Peyer's patch (tissue), 4 donors: ENCODE measurements around the gene DST. TPM values are rescaled to one million over a fixed set of nuclear protein-coding genes. Genes with fewer than 3 reads are reported as not detected.

Source experiments
- DNase-seq, 3 donors: peaks; one replicate each; pipeline ENCODE4 v3.0.0-alpha.2; 2017 to 2019
- H3K27ac ChIP-seq, 4 donors: fragments of 200-600 bp; sonication (generic); one replicate each; pipeline ENCODE4 v1.5.1; 2016 to 2019
- H3K27me3 ChIP-seq, 2 donors: fragments of 200-600 bp; sonication (generic); one replicate each; pipeline ENCODE4 v1.5.1; 2019
- H3K36me3 ChIP-seq, 3 donors: fragments of 200-600 bp; sonication (generic); one replicate each; pipeline ENCODE4 v1.5.1; 2016 to 2019
- H3K4me1 ChIP-seq, 4 donors: fragments of 200-600 bp; sonication (generic); one replicate each; pipeline ENCODE4 v1.5.1; 2016 to 2019
- H3K4me3 ChIP-seq, 4 donors: fragments of 200-600 bp; sonication (generic); 1 replicate in 3 of 4; 2 replicates in 1 of 4; pipeline ENCODE4 v1.5.1; 2016 to 2019; ENCODE audit warnings: mild to moderate bottlenecking in 1 of 4
- H3K9me3 ChIP-seq, 4 donors: fragments of 200-600 bp; sonication (generic); one replicate each; pipeline ENCODE4 v1.5.1; 2016 to 2019; ENCODE audit warnings: mild to moderate bottlenecking in 1 of 4
- CTCF ChIP-seq, 6 experiments: fragments of 450-650 bp in 4 of 6; fragments of 200-600 bp in 2 of 6; sonication (generic) in 1 of 6; IDR thresholded peaks; one replicate each; pipeline ENCODE4 v1.5.1; 2017 to 2019; ENCODE audit warnings: antibody characterized with exemption in 6 of 6, mild to moderate bottlenecking in 3 of 6, moderate library complexity in 1 of 6
- POLR2A ChIP-seq, 2 donors: fragments of 450-650 bp; IDR thresholded peaks; one replicate each; pipeline ENCODE4 v1.5.1; 2017; ENCODE audit warnings: antibody characterized with exemption in 2 of 2, mild to moderate bottlenecking in 2 of 2, moderate library complexity in 2 of 2
- total RNA-seq, 4 donors: library from RNA; depleted of rRNA; stranded (reverse); fragments of >200 nt; gene quantifications; one replicate each; pipeline ENCODE4 v1.1.0, GENCODE V29; 2016

DST gene
- total RNA-seq, 4 donors from 2014 or later = 243 to 320 (median 285) TPM

- H3K9me3 ChIP-seq = no peaks in the 10 kb centered on the region
- no peaks in the 10 kb centered on the region for H3K4me1 ChIP-seq
- H3K36me3 ChIP-seq = peaks cover 0 to 33% (median 0%) of the 10 kb centered on the region in 3 donors
- H3K27me3 ChIP-seq = no peaks in the 10 kb centered on the region
- H3K27ac ChIP-seq = no peak overlapping the region
- no peak for DNase-seq
- no peak overlapping the region for H3K4me3 ChIP-seq
- TF ChIP-seq CTCF (IDR thresholded peaks at IDR 0.05) (no peak), POLR2A (IDR thresholded peaks at IDR 0.05) (no peak)
Measured at GRCh38 chr6:56613247-56613851, 29.3 kb downstream of the DST start.

GRCh38 chr6:56608332-56608731, 34.4 kb downstream of the DST start:
- H3K27me3 ChIP-seq = no peaks in the 10 kb centered on the region
- no peak for TF ChIP-seq CTCF (IDR thresholded peaks at IDR 0.05)
- no peak for TF ChIP-seq POLR2A (IDR thresholded peaks at IDR 0.05)
- H3K4me1 ChIP-seq = no peaks in the 10 kb centered on the region
- no peak overlapping the region for H3K4me3 ChIP-seq
- peaks cover 0 to 16% (median 0%) of the 10 kb centered on the region in 3 donors for H3K36me3 ChIP-seq
- DNase-seq = no peak
- H3K9me3 ChIP-seq = no peaks in the 10 kb centered on the region
- no peak overlapping the region for H3K27ac ChIP-seq

- Histone ChIP-seq H3K4me1 (no peaks in the 10 kb centered on the region), H3K4me3 (no peak overlapping the region), H3K27me3 (no peaks in the 10 kb centered on the region), H3K36me3 (peaks cover 0 to 18% (median 0%) of the 10 kb centered on the region in 3 donors), H3K27ac (no peak overlapping the region), H3K9me3 (no peaks in the 10 kb centered on the region)
- TF ChIP-seq POLR2A (IDR thresholded peaks at IDR 0.05) (no peak), CTCF (IDR thresholded peaks at IDR 0.05) (no peak)
- no peak for DNase-seq
Measured at GRCh38 chr6:56607111-56607752, 35.5 kb downstream of the DST start.

GRCh38 chr6:56605435-56605834, 37.3 kb downstream of the DST start:
- no peak overlapping the region for H3K27ac ChIP-seq
- H3K36me3 ChIP-seq = peaks cover 0 to 30% (median 0%) of the 10 kb centered on the region in 3 donors
- DNase-seq = no peak
- TF ChIP-seq CTCF (IDR thresholded peaks at IDR 0.05) (no peak), POLR2A (IDR thresholded peaks at IDR 0.05) (no peak)
- no peak overlapping the region for H3K4me3 ChIP-seq
- no peaks in the 10 kb centered on the region for H3K4me1 ChIP-seq
- no peaks in the 10 kb centered on the region for H3K9me3 ChIP-seq
- no peaks in the 10 kb centered on the region for H3K27me3 ChIP-seq

- H3K36me3 ChIP-seq = peaks cover 0 to 33% (median 0%) of the 10 kb centered on the region in 3 donors
- no peaks in the 10 kb centered on the region for H3K27me3 ChIP-seq
- TF ChIP-seq POLR2A (IDR thresholded peaks at IDR 0.05) (no peak), CTCF (IDR thresholded peaks at IDR 0.05) (no peak)
- no peak overlapping the region for H3K27ac ChIP-seq
- H3K4me1 ChIP-seq = no peaks in the 10 kb centered on the region
- no peaks in the 10 kb centered on the region for H3K9me3 ChIP-seq
- DNase-seq = no peak
- no peak overlapping the region for H3K4me3 ChIP-seq
Measured at GRCh38 chr6:56604186-56604585, 38.5 kb downstream of the DST start.
